OCI-LY3 (cell line): ENCODE measurements around the gene TRUB2.

Experiments used
- H2AFZ ChIP-seq: fragments of 200-600, 300-600 bp; shearing (Covaris generic); 2 replicates; pipeline ENCODE4 v1.6.0; 2014; ENCODE audit warnings: antibody characterized with exemption, low read depth, low read length
- H3K27ac ChIP-seq: fragments of 200-600, 300-600 bp; sonication (generic); 2 replicates; pipeline ENCODE4 v1.5.1; 2014; ENCODE audit warnings: mild to moderate bottlenecking, low read length, moderate library complexity, mixed read lengths
- H3K27me3 ChIP-seq: fragments of 200-600, 300-600 bp; sonication (generic); 2 replicates; pipeline ENCODE4 v1.6.1; 2014; ENCODE audit warnings: low read depth, low read length, mixed read lengths
- H3K36me3 ChIP-seq: fragments of 200-600, 300-600 bp; sonication (generic); replicated peaks from 2 replicates; pipeline ENCODE3; 2014; ENCODE audit warnings: low read depth, low read length, mixed read lengths
- H3K4me1 ChIP-seq: fragments of 300-600, 200-600 bp; sonication (generic); 2 replicates; pipeline ENCODE4 v1.6.1; 2014; ENCODE audit warnings: low read length, mixed read lengths
- H3K4me2 ChIP-seq: fragments of 200-600, 300-600 bp; sonication (generic); 2 replicates; pipeline ENCODE4 v1.6.1; 2014; ENCODE audit warnings: low read length, mixed read lengths
- H3K4me3 ChIP-seq: fragments of 300-600, 200-600 bp; sonication (generic); 2 replicates; pipeline ENCODE4 v1.5.1; 2014; ENCODE audit warnings: antibody characterized with exemption, mild to moderate bottlenecking, low read length, moderate library complexity
- H3K79me2 ChIP-seq: fragments of 300-600, 200-600 bp; shearing (Covaris generic); 2 replicates; pipeline ENCODE4 v1.6.1; 2014; ENCODE audit warnings: mild to moderate bottlenecking, low read length, mixed read lengths
- H3K9ac ChIP-seq: fragments of 300-600, 200-600 bp; shearing (Covaris generic); 2 replicates; pipeline ENCODE4 v1.6.0; 2014; ENCODE audit warnings: mild to moderate bottlenecking, low read length, moderate library complexity
- H3K9me3 ChIP-seq: fragments of 200-600, 300-600 bp; shearing (Covaris generic); 2 replicates; pipeline ENCODE4 v1.6.1; 2014; ENCODE audit warnings: low read length, mixed read lengths; ENCODE audit not compliant: insufficient read depth
- H4K20me1 ChIP-seq: fragments of 200-600, 300-600 bp; sonication (generic); 2 replicates; pipeline ENCODE4 v1.6.1; 2016; ENCODE audit warnings: low read length, mixed read lengths; ENCODE audit not compliant: insufficient read depth
- EZH2phosphoT487 ChIP-seq: fragments of 200-600 bp; shearing (Covaris generic); IDR thresholded peaks from 2 replicates; pipeline ENCODE4 v1.6.1; 2018; ENCODE audit warnings: antibody characterized with exemption, mixed run types, low read depth
- TF ChIP-seq, protein P1 (sequence below): fragments of 200-600, 300-600 bp; sonication (generic); IDR thresholded peaks from 2 replicates; pipeline ENCODE4 v1.5.1; 2014; ENCODE audit warnings: antibody characterized with exemption, low read length, low read depth

TRUB2 gene

DNA sequence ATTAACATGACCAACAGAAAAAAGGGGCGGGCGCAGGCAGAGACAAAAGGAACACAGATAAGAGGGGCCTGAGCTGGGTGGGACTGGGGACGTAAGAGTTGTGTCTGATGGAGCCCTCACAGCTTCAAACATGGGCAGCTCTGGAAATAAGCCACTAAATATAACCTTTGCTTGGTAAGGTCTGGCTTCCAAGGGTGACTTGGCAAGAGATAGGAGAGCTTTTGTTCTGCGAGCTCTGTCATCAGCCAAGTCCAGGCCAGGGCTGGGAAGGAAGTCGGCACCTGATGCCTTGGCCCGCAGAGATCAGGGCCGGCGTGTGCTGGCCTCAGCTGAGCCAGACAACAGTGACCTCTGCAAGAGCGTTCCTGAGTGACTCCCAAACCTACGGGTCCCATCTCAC lies 11.8 kb downstream of the TRUB2 start:
- no peak overlapping the region for H2AFZ ChIP-seq
- no peak overlapping the region for H3K4me3 ChIP-seq
- no peaks in the 10 kb centered on the region for H3K27me3 ChIP-seq
- no peaks in the 10 kb centered on the region for H3K4me1 ChIP-seq
- no peak overlapping the region for H3K4me2 ChIP-seq
- no peak overlapping the region for H3K27ac ChIP-seq
- H4K20me1 ChIP-seq: no peaks in the 10 kb centered on the region
- no peak overlapping the region for H3K9ac ChIP-seq
- peaks cover 25% of the 10 kb centered on the region for H3K36me3 ChIP-seq
- TF ChIP-seq, protein P1, sequence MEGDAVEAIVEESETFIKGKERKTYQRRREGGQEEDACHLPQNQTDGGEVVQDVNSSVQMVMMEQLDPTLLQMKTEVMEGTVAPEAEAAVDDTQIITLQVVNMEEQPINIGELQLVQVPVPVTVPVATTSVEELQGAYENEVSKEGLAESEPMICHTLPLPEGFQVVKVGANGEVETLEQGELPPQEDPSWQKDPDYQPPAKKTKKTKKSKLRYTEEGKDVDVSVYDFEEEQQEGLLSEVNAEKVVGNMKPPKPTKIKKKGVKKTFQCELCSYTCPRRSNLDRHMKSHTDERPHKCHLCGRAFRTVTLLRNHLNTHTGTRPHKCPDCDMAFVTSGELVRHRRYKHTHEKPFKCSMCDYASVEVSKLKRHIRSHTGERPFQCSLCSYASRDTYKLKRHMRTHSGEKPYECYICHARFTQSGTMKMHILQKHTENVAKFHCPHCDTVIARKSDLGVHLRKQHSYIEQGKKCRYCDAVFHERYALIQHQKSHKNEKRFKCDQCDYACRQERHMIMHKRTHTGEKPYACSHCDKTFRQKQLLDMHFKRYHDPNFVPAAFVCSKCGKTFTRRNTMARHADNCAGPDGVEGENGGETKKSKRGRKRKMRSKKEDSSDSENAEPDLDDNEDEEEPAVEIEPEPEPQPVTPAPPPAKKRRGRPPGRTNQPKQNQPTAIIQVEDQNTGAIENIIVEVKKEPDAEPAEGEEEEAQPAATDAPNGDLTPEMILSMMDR: no peak
- no peak for TF ChIP-seq EZH2phosphoT487
- H3K79me2 ChIP-seq: no peaks in the 10 kb centered on the region
- no peaks in the 10 kb centered on the region for H3K9me3 ChIP-seq

DNA sequence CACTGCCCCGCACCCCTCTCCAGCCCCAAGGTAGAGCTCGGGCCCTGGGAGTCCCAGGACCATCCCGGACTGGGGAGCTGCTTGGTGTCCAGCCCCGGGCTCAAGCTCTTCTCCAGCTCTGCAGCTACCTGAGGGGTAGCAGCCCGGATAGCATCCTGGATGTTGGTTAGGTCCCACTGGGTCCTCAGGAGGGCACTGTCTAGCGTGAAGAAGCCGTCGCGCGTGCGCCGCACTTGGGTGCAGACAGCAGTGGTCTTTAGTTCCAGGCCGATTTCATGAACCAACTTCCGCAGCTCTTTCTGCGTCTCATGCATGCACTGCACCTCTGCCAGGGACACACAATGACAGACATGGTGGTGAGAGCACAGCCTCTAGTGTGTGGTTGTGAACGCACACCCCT lies 12.7 kb downstream of the TRUB2 start:
- Histone ChIP-seq H4K20me1 (no peaks in the 10 kb centered on the region), H3K27ac (no peak overlapping the region), H3K4me2 (no peak overlapping the region), H2AFZ (no peak overlapping the region), H3K9me3 (no peaks in the 10 kb centered on the region), H3K4me1 (no peaks in the 10 kb centered on the region), H3K27me3 (no peaks in the 10 kb centered on the region), H3K9ac (no peak overlapping the region), H3K4me3 (no peak overlapping the region), H3K36me3 (peaks cover 18% of the 10 kb centered on the region), H3K79me2 (no peaks in the 10 kb centered on the region)
- TF ChIP-seq, protein P1: no peak
- no peak for TF ChIP-seq EZH2phosphoT487

DNA sequence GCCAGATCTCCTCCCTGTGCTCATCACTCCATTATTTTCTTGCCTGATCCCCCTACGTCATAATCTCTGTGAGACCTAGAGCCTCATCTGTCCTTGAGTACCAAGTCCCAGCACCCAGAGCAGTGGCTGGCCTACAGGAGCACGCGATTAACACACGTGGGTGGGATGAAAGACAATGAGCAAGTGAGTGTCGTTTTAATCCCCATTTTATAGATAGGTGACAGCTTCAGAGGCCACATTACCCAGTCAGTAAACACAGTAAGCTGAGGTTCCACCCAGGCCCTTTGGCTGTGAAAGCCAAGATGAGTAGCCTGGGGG lies 17.3 kb downstream of the TRUB2 start:
- no peaks in the 10 kb centered on the region for H3K4me1 ChIP-seq
- H3K36me3 ChIP-seq: peaks cover 10% of the 10 kb centered on the region
- no peaks in the 10 kb centered on the region for H3K9me3 ChIP-seq
- H3K79me2 ChIP-seq: no peaks in the 10 kb centered on the region
- H2AFZ ChIP-seq: no peak overlapping the region
- no peak overlapping the region for H3K4me2 ChIP-seq
- no peaks in the 10 kb centered on the region for H3K27me3 ChIP-seq
- H3K27ac ChIP-seq: no peak overlapping the region
- H3K4me3 ChIP-seq: no peak overlapping the region
- H3K9ac ChIP-seq: no peak overlapping the region
- H4K20me1 ChIP-seq: no peaks in the 10 kb centered on the region
- TF ChIP-seq, protein P1: no peak
- TF ChIP-seq EZH2phosphoT487: no peak

DNA sequence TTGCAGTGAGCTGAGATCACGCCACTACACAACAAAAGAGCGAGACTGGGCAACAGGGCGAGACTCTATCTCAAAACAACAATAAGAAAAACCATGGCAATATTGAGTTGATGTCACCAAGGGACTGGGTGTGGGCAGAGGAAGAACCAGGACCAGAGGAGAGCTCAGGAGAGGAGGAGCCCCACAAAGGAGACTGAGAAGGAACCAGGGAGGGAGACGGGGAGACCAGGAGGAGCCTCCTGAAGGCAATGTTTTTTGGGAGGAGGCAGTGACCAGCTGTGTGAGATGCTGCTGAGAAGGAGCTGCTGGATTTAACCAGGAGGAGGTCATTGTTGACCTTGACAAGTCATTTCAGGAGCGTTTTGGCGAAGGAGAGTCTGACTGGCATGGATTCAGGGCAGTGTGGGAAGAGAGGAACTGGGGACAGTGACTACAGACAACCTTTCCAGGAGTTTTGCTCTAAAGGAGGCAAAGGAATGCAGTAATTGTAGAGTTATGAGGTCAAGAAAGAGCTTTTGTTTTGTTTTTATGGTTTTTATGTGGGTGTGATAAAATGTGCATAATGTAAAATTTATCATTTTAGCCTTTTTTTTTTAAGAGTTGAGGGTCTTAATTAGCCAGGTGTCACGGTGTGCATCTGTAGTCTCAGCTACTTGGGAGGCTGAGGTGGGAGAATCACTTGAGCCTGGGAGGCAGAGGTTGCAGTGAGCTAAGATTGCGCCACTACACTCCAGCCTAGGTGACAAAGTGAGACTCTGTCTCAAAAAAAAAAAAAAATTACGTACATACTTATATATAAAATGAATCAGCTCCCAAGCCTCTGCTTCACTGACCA lies 17.9 kb downstream of the TRUB2 start:
- no peaks in the 10 kb centered on the region for H3K4me1 ChIP-seq

More for the DNA sequence above, 17.9 kb downstream of the TRUB2 start:
- H3K9me3 ChIP-seq: no peaks in the 10 kb centered on the region
- TF ChIP-seq, protein P1: no peak
- no peak for TF ChIP-seq EZH2phosphoT487
- H3K36me3 ChIP-seq: peaks cover 7% of the 10 kb centered on the region
- no peaks in the 10 kb centered on the region for H4K20me1 ChIP-seq
- no peaks in the 10 kb centered on the region for H3K79me2 ChIP-seq
- H3K4me2 ChIP-seq: no peak overlapping the region
- no peaks in the 10 kb centered on the region for H3K27me3 ChIP-seq
- H3K9ac ChIP-seq: no peak overlapping the region
- H3K4me3 ChIP-seq: no peak overlapping the region
- H2AFZ ChIP-seq: no peak overlapping the region
- no peak overlapping the region for H3K27ac ChIP-seq
